ENCODE data around the gene FOXF2.

Gene FOXF2

DNA sequence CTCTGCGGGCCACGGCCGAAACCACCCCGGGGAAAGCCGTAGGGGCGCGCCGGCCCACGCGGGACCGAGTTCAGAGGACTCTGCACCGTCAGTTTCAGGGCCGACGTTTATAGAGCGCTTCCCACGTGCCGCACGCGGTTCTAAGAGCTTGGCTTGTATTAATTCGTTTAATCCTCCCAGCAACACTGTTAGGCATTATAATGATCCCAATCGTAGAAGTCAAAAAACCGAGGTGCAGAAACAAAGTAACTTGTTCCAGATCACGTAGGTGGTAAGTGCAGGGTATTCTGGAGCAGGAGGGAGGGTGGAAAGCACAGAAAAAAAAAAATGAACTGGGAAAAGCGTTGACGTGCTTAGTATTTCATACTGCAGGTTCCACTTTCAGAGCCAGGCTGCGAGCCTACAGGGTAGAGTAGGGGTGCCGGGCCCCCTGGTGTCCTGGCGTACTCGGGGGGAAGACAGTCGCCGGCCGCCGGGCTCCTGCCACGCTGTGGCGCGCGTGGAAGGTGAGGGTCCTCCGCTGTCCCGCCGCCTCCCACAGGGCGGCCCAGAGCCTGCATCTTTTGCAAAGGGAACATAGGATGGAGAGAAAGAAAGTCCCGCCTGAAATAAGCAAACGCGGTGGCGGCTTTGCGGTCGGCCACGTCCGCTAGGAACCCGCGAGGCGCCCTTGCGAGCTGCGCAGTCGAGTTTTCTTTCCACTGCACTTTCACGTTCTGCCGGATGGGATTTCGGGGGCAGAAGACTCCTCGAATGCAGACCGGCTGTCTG, 10.2 kb upstream of the FOXF2 start:
- no peak for DNase-seq

DNA sequence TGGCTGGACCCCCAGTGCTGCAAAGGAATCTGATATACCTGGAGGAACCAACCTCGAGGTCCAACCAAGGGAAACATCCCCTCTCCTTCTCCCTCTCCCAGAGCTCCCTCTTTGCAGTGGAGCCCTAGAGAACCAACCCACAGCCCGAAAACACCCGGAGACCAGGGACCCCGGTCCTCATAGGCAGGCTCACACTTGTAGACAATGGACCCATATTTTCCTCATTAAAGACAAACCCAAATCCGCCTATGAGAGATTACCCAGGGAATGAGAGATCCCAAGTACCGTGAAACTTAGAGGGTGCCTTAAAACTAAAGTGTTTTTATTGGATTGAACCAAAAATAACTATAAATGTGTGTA, 9.6 kb upstream of the FOXF2 start:
- no peak for DNase-seq

- no peak for DNase-seq
Observed at GRCh38 chr6:1380625-1381427, 8.6 kb upstream of the FOXF2 start.

DNA sequence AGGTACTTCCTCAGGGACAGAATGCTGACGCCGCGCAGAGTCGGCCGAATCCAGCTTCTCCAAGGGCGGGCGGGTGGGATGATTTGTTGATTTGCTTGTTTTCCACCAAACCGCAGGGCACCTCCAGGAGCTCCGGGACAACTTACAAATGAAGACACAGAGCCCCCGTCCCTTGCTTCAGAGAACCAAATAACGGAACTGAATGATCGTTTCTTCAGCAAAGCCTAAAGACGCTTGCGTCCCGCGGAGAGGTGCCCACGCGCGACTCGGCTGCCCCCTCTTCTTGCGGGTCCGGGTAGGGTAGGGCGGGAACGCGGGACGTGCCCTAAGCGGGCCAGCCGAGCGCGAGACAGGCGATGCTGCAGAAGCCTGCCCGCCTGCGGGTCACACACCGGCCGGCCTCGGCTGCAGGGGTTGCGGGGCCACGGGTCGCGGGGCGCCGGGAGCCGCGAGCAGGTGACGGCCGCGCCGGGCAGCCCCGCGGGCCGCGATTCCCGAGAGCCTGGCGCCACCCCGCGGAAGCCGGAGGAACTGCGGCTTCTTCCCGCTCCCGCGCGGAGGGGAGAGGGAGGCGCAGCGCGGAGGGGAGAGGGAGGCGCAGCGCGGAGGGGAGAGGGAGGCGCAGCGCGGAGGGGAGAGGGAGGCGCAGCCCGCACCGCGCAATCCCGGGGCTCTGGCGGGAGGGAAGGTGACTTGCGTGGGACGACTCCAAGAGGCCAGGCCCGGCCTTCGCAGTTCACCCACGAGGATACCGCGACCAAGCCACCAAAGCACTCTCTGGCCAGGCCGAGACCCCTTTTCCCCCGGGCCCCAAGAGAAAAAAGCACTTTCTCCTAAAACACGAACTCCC, 7.7 kb upstream of the FOXF2 start:
- peak in 1 of 2 experiments; percentile 54 for DNase-seq

GRCh38 chr6:1382331-1382882, 7.0 kb upstream of the FOXF2 start:
- no peak for DNase-seq

- DNase-seq: no peak
Observed at GRCh38 chr6:1382883-1383728, 6.3 kb upstream of the FOXF2 start.

GRCh38 chr6:1383729-1384548, 5.4 kb upstream of the FOXF2 start:
- DNase-seq: no peak

DNA sequence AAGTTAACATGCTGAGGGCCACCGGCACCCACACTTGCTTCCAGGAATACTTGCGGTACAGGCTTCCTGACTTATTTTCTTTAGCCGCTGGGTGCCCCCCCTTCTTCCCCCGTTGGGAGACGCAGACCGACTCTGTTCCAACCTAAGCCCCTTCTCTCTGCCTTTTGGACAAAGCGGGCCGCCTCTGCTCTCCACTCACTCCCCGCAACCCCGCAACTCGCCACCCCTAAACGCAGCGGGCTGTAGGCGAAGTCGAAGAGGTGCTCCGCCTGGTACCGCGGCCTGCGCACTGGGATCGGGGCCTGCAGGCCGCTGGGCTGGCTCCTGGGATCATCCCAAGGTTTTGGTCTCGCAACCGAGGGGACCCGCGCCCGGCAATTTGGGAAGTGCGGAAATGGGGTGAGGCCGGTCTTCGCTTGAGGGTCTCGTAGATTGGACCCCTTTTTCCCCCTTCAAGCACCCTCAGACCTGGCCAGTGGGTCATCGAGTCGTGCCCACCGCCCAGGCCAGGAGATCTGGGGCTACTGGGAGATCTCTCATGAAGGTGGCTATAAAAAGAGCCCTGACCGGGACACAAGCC, 4.7 kb upstream of the FOXF2 start:
- no peak for DNase-seq

DNA sequence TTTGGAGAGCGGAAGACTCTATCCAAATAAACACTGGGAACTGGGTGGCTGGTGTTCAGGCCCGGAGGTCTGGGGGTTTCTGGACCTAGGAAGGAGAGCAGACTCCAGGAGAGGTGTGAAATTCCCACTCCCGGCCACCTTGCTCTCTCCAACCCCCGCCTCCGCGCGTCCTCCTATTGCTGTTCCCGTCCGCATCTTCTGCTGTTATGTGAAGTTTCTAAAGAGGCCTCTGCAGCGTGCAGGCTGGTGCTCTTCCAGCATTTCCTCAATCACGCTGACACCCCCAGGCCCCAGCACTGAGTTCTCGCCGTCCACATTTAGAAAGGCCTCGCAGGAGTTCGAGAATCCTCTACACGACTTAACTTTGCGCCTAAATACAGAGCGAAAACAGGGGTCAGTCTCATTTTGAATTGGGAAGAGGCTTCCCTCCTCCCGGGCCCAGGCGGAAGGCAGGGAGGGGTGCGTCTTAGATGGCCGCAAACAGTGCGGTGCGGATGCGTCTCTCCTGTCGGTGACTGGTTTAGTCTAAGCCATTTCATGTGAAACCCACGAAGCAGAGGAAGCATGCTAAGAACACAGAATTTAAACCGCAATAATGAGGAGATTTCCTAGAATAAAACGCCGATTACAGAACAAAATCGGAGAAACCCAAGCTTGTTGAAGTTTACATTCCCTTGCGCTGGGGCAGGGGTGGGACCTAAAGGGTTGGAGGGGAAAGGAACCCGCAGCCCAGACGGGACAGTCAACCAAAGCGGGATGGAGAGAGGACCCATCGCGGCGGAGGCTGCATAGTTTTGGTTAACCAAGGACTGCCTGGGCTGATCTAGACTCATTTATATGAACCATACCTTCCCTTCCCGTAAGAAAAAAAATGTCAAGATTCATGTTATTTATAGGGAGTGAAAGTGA, 4.0 kb upstream of the FOXF2 start:
- no peak for DNase-seq

GRCh38 chr6:1386038-1386709, 3.2 kb upstream of the FOXF2 start:
- DNase-seq: no peak

DNA sequence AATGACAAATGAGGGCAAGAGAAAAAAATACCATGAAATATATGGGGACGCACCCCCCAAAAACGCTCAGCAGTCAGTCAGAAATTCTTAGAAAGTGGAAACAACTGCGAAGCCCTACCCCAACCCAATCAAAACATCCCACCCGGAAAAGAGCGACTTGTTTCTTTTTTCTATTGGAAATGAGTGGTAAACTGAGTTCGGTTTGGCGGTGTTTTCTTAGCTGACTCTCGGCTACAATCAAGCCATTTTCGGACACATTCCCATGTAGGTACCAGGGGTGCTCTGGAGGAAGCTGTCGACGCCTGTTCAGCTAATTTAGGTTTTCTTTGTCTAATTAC, 1.9 kb upstream of the FOXF2 start:
- no peak for DNase-seq

GRCh38 chr6:1387876-1388629, 1.3 kb upstream of the FOXF2 start:
- no peak for DNase-seq

- DNase-seq: no peak
Observed at GRCh38 chr6:1388630-1389368, 577 bp upstream of the FOXF2 start.

DNA sequence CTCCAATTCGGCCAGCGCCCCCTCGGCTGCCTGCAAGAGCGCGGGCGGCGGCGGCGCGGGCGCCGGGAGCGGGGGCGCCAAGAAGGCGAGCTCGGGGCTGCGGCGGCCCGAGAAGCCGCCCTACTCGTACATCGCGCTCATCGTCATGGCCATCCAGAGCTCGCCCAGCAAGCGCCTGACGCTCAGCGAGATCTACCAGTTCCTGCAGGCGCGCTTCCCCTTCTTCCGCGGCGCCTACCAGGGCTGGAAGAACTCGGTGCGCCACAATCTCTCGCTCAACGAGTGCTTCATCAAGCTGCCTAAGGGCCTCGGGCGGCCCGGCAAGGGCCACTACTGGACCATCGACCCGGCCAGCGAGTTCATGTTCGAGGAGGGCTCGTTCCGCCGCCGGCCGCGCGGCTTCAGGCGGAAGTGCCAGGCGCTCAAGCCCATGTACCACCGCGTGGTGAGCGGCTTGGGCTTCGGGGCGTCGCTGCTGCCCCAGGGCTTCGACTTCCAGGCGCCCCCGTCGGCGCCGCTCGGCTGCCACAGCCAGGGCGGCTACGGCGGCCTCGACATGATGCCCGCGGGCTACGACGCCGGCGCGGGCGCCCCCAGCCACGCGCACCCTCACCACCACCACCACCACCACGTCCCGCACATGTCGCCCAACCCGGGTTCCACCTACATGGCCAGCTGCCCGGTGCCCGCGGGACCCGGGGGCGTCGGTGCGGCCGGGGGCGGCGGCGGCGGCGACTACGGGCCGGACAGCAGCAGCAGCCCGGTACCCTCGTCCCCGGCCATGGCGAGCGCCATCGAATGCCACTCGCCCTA, 963 bp downstream of the FOXF2 start:
- DNase-seq: no peak

DNA sequence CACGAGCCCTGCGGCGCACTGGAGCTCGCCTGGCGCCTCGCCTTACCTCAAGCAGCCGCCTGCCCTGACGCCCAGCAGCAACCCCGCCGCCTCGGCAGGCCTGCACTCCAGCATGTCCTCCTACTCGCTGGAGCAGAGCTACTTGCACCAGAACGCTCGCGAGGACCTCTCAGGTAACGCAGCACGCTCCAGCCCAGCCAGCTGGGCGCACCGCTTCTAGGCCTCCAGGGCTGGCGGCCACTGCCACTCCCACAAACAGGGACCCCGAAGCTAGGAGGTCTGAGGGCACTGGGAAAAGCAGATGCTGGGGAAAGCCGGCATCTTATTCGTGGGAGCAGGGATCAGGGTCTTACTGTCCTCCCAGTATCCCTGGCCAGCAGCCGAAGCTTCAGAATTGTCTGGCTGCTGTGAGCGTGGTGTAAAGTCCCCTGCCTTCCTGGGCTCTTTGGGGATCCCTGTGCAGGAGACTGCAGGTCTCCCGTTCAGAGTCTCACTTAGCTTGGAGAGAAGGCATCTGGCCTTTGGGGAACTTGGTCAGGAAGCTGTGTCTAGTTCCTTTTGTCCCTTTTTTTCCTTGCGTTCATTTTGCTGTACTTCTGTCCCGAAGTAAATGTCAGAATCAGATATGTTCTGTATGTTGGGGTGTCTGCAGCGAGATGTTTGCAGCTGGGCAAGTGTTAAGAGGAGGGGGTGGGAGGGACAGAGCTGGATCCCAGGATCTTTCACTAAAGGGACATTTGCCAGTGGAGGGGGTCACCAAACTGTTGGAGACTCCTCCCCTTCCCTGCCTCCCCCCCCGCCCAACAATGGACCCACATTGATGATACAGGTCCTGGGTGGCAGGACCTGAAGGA, 1.8 kb downstream of the FOXF2 start:
- DNase-seq: no peak

DNA sequence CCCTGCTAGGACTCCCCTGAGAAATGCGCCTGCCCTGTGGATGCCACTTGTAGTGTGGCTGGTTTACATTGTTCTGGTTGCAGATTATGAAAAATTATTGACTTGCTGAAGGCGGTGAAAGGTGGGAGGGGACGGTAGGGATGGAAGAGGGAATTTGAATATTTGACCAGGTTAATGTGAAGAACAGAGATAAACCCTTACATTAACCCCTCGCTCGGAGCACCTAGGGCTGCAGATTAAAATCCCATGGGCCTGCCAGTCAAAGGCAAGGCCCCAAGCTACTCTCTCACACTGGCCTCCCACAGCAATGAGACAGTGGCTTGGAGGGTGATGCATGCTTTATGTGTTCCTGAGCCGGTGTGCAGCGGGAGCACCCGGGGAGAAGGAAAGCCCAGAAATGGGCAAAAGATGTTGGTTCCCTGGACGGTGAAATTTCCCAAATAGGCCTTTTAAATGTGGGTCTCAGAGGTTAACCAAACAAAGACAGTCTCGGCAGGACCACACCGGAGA, 2.5 kb downstream of the FOXF2 start:
- no peak for DNase-seq

All from NCI-H1930 (cell line).